Measurements from ENCODE around the gene HELQ.
"Not testable (repeated sequence)": the region's sequence is repeated elsewhere in the genome, so short reads cannot be mapped to it uniquely, and the experiment has no call there.

Gene HELQ

DNA sequence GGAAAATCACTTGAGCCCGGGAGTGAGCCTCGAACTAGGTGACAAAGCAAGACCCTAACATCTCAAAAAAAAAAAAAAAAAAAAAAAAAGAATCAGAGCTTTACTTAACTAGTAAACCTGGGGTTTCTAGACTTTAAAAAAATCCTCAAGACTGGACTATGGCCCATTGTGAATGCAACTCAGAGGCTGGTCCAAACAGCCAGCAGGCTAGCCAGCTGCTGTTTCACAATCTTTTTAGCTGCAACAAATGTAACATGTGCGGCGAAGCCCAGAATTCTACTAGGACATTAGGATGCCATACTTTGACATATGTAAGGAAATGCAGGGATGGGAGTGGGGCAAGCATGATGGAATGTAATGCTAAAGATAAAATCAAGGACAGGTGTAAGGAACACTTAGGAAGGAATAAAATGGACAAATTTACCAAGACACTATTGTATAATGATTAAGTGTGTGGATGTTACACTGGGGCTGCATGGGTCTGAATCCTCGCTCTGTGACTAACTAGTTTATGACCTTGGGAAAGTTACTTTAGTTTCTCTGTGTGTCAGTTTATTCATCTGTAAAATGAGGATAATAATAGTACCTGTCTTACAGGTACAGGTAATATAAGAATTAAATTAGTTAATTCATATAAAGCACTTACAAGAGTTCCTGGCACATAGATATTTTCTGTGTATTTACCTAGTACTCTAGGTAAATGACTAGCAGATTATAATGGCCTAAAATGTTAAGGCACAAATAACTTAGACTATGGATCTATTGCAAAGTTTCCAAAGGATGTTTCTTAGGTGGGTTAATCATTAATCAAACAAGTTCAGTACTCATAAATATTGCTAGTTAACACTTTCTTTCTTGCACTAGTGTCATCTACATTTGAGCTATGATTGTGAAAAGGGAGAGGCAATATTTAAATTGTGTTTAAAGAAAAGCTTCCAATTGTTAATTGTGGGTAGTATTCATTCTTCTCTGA, 49.5 kb downstream of the HELQ start:
- DNase-seq (ENCODE audit: low spot score), result no peak
- TF ChIP-seq, protein P1, sequence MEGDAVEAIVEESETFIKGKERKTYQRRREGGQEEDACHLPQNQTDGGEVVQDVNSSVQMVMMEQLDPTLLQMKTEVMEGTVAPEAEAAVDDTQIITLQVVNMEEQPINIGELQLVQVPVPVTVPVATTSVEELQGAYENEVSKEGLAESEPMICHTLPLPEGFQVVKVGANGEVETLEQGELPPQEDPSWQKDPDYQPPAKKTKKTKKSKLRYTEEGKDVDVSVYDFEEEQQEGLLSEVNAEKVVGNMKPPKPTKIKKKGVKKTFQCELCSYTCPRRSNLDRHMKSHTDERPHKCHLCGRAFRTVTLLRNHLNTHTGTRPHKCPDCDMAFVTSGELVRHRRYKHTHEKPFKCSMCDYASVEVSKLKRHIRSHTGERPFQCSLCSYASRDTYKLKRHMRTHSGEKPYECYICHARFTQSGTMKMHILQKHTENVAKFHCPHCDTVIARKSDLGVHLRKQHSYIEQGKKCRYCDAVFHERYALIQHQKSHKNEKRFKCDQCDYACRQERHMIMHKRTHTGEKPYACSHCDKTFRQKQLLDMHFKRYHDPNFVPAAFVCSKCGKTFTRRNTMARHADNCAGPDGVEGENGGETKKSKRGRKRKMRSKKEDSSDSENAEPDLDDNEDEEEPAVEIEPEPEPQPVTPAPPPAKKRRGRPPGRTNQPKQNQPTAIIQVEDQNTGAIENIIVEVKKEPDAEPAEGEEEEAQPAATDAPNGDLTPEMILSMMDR (IDR thresholded peaks at IDR 0.05; ENCODE audit: poor library complexity, severe bottlenecking), result no peak
- Histone ChIP-seq H3K9me3 (ENCODE audit: severe bottlenecking) (no peaks in the 10 kb centered on the region), H3K27ac (ENCODE audit: poor library complexity, severe bottlenecking) (no peak overlapping the region), H3K4me1 (ENCODE audit: insufficient read depth, poor library complexity, severe bottlenecking) (no peaks in the 10 kb centered on the region), H3K27me3 (ENCODE audit: insufficient read depth, poor library complexity, severe bottlenecking) (no peaks in the 10 kb centered on the region), H3K36me3 (ENCODE audit: low read depth) (peaks cover 7% of the 10 kb centered on the region), H3K4me3 (ENCODE audit: severe bottlenecking) (no peak overlapping the region)
- ATAC-seq (ENCODE audit: low read depth), result no peak

GRCh38 chr4:83398158-83398557, 57.5 kb downstream of the HELQ start:
- H3K27me3 ChIP-seq (ENCODE audit: insufficient read depth, poor library complexity, severe bottlenecking); H3K36me3 ChIP-seq (ENCODE audit: low read depth); H3K27ac ChIP-seq (ENCODE audit: poor library complexity, severe bottlenecking); H3K4me3 ChIP-seq (ENCODE audit: severe bottlenecking); ATAC-seq (ENCODE audit: low read depth); DNase-seq (ENCODE audit: low spot score); H3K4me1 ChIP-seq (ENCODE audit: insufficient read depth, poor library complexity, severe bottlenecking); H3K9me3 ChIP-seq (ENCODE audit: severe bottlenecking): not testable (repeated sequence)

DNA sequence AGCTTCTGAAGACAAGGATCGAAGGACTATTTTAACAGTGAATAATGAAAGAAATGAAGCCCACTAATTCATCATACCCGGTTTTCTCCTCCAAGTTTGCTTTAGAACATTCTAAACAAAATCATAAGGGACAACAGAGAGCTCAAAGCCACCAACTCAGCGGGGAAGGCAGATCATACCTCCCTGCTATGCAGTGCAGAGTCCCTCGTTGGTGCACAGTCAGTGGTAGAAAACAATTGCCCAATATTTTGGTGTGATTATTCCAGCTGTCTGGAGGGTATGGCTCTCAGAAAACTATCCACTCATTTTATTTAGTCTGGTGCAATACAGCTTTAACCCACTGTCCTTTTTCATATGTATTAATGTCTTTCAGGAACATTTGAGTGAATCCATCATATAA, 61.7 kb downstream of the HELQ start:
- no peak overlapping the region for H3K4me3 ChIP-seq (ENCODE audit: severe bottlenecking)
- no peaks in the 10 kb centered on the region for H3K27me3 ChIP-seq (ENCODE audit: insufficient read depth, poor library complexity, severe bottlenecking)
- H3K27ac ChIP-seq (ENCODE audit: poor library complexity, severe bottlenecking), result no peak overlapping the region
- DNase-seq (ENCODE audit: low spot score) (no peak), ATAC-seq (ENCODE audit: low read depth) (no peak)
- TF ChIP-seq, protein P1 (IDR thresholded peaks at IDR 0.05; ENCODE audit: poor library complexity, severe bottlenecking), result no peak
- H3K36me3 ChIP-seq (ENCODE audit: low read depth), result no peaks in the 10 kb centered on the region
- no peaks in the 10 kb centered on the region for H3K4me1 ChIP-seq (ENCODE audit: insufficient read depth, poor library complexity, severe bottlenecking)
- H3K9me3 ChIP-seq (ENCODE audit: severe bottlenecking), result no peaks in the 10 kb centered on the region

DNA sequence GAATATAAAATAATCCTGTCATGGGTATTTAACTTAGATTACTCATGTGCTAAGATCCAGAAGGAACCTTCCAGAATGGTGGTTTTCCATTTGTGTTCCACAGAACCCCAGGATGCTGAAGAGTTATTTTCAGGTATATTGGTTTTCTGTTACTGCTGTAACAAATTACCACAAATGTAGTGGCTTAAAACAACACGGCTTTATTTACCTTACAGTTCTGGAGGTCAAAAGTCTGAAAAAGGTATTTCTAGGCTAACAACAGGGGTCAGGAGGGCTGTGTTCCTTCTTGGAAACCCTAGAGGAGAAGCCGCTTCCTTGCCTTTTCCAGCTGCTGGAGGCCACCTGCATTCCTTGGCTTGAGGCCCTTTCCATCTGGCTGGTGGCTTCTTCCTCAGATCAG, 63.1 kb downstream of the HELQ start:
- ATAC-seq (ENCODE audit: low read depth), result no peak
- TF ChIP-seq, protein P1 (IDR thresholded peaks at IDR 0.05; ENCODE audit: poor library complexity, severe bottlenecking), result no peak
- Histone ChIP-seq H3K27me3 (ENCODE audit: insufficient read depth, poor library complexity, severe bottlenecking) (no peaks in the 10 kb centered on the region), H3K4me1 (ENCODE audit: insufficient read depth, poor library complexity, severe bottlenecking) (no peaks in the 10 kb centered on the region), H3K9me3 (ENCODE audit: severe bottlenecking) (no peaks in the 10 kb centered on the region), H3K36me3 (ENCODE audit: low read depth) (no peaks in the 10 kb centered on the region), H3K4me3 (ENCODE audit: severe bottlenecking) (no peak overlapping the region), H3K27ac (ENCODE audit: poor library complexity, severe bottlenecking) (no peak overlapping the region)
- DNase-seq (ENCODE audit: low spot score), result no peak

GRCh38 chr4:83390944-83391343, 64.7 kb downstream of the HELQ start:
- no peaks in the 10 kb centered on the region for H3K4me1 ChIP-seq (ENCODE audit: insufficient read depth, poor library complexity, severe bottlenecking)
- no peak overlapping the region for H3K27ac ChIP-seq (ENCODE audit: poor library complexity, severe bottlenecking)
- no peaks in the 10 kb centered on the region for H3K36me3 ChIP-seq (ENCODE audit: low read depth)
- H3K4me3 ChIP-seq (ENCODE audit: severe bottlenecking), result no peak overlapping the region
- H3K9me3 ChIP-seq (ENCODE audit: severe bottlenecking), result no peaks in the 10 kb centered on the region
- TF ChIP-seq, protein P1 (IDR thresholded peaks at IDR 0.05; ENCODE audit: poor library complexity, severe bottlenecking), result no peak
- no peak for DNase-seq (ENCODE audit: low spot score)
- H3K27me3 ChIP-seq (ENCODE audit: insufficient read depth, poor library complexity, severe bottlenecking), result no peaks in the 10 kb centered on the region
- no peak for ATAC-seq (ENCODE audit: low read depth)
